Measurements from ENCODE around the gene NOL7.

NOL7 gene

DNA sequence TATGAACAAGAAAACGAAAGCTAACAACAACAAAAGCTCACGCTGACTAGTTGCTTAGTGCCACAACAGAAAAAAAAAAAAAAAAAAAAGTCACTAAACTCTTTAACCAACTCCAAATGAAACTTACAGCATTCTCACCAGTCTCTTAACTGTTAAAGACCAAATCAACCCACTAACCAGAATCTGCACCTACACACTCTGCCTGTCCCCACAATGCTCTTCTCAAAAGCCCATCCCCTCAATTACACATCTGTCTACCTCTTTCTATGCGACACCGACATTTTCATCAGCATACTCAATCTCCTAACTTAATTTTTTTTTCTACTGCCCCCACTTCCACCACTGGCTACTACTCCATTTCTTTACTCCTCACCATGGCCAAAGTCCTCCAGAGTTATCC is 34.3 kb downstream of the NOL7 start:
- peaks cover 5 to 9% of the 10 kb centered on the region in 2 experiments for H3K36me3 ChIP-seq (ENCODE audit: control insufficient read depth in 1 of 2, insufficient read depth in 2 of 2, low read length in 2 of 2)
- H3K9ac ChIP-seq (ENCODE audit: low read length), result no peak overlapping the region
- no peak overlapping the region for H4K8ac ChIP-seq (ENCODE audit: low read depth, low read length)
- H4K91ac ChIP-seq (ENCODE audit: low read depth, low read length), result no peak overlapping the region
- H3K79me2 ChIP-seq (ENCODE audit: control insufficient read depth, insufficient read depth, low read length, poor library complexity), result no peaks in the 10 kb centered on the region
- H4K12ac ChIP-seq (ENCODE audit: low read depth, low read length), result no peak overlapping the region
- DNase-seq, result no peak
- H2BK120ac ChIP-seq (ENCODE audit: insufficient read depth, low read length, poor library complexity), result no peak overlapping the region
- no peak overlapping the region for H3K14ac ChIP-seq (ENCODE audit: low read length)
- H3K4ac ChIP-seq (ENCODE audit: low read depth, low read length), result no peak overlapping the region
- no CpG with 5 or more reads among the region's 4 CpGs for WGBS (ENCODE audit: extremely low coverage, insufficient coverage, insufficient read length)
- no peaks in the 10 kb centered on the region for H3K79me1 ChIP-seq (ENCODE audit: low read length)
- H2AFZ ChIP-seq (ENCODE audit: insufficient read depth, low read length, poor library complexity), result no peak overlapping the region
- H2BK5ac ChIP-seq (ENCODE audit: low read depth, low read length, poor library complexity), result no peak overlapping the region
- no peak overlapping the region for H2BK12ac ChIP-seq (ENCODE audit: low read length)
- no peaks in the 10 kb centered on the region for H3K9me3 ChIP-seq (ENCODE audit: insufficient read depth, low read depth, low read length)
- H3K4me1 ChIP-seq (ENCODE audit: control insufficient read depth in 1 of 2, insufficient read depth in 2 of 2, low read length in 2 of 2), result no peaks in the 10 kb centered on the region
- no peak overlapping the region for H3K27ac ChIP-seq (ENCODE audit: low read depth, low read length)
- no peaks in the 10 kb centered on the region for H3K27me3 ChIP-seq (ENCODE audit: insufficient read depth, low read length)
- no peak overlapping the region for H3K23ac ChIP-seq (ENCODE audit: low read length)
- H2AK5ac ChIP-seq (ENCODE audit: low read length), result no peak overlapping the region
- no peak overlapping the region for H3K4me2 ChIP-seq (ENCODE audit: low read length)
- no peak overlapping the region for H3K4me3 ChIP-seq (ENCODE audit: low read depth, low read length)
- no peak overlapping the region for H3K18ac ChIP-seq (ENCODE audit: low read length)

DNA sequence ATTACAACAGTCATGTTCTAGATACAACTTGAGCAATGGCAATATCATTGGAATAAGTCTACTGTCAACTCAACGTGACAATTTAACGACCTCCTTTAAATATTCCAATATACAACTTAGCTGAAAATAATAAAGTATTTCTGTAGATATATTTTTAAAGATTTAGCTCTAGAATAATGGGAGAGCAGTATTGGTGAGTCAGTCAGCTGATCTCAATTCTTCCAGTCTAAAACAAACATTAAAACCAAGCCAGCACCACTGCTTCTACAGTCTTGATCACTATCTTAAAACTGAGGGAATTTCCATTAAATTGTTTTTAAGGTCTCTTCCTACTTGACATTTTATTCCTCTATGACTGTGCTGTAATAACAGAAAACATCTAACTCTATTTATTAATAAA is 38.2 kb downstream of the NOL7 start:
- no peak overlapping the region for H3K18ac ChIP-seq (ENCODE audit: low read length)
- no peak overlapping the region for H3K14ac ChIP-seq (ENCODE audit: low read length)
- H3K9me3 ChIP-seq (ENCODE audit: insufficient read depth, low read depth, low read length), result no peaks in the 10 kb centered on the region
- no peaks in the 10 kb centered on the region for H3K79me1 ChIP-seq (ENCODE audit: low read length)
- H4K91ac ChIP-seq (ENCODE audit: low read depth, low read length), result no peak overlapping the region
- no CpG with 5 or more reads among the region's 2 CpGs for WGBS (ENCODE audit: extremely low coverage, insufficient coverage, insufficient read length)
- H3K27me3 ChIP-seq (ENCODE audit: insufficient read depth, low read length), result no peaks in the 10 kb centered on the region
- peaks cover 0 to 2% of the 10 kb centered on the region in 2 experiments for H3K4me1 ChIP-seq (ENCODE audit: control insufficient read depth in 1 of 2, insufficient read depth in 2 of 2, low read length in 2 of 2)
- H3K4ac ChIP-seq (ENCODE audit: low read depth, low read length), result no peak overlapping the region
- H3K4me3 ChIP-seq (ENCODE audit: low read depth, low read length), result no peak overlapping the region
- no peak overlapping the region for H3K9ac ChIP-seq (ENCODE audit: low read length)
- no peak overlapping the region for H3K4me2 ChIP-seq (ENCODE audit: low read length)
- no peak overlapping the region for H3K23ac ChIP-seq (ENCODE audit: low read length)
- no peaks in the 10 kb centered on the region for H3K79me2 ChIP-seq (ENCODE audit: control insufficient read depth, insufficient read depth, low read length, poor library complexity)
- H2BK5ac ChIP-seq (ENCODE audit: low read depth, low read length, poor library complexity), result no peak overlapping the region
- H2BK12ac ChIP-seq (ENCODE audit: low read length), result no peak overlapping the region
- H4K12ac ChIP-seq (ENCODE audit: low read depth, low read length), result no peak overlapping the region
- H2AFZ ChIP-seq (ENCODE audit: insufficient read depth, low read length, poor library complexity), result no peak overlapping the region
- no peak overlapping the region for H2BK120ac ChIP-seq (ENCODE audit: insufficient read depth, low read length, poor library complexity)
- no peak overlapping the region for H2AK5ac ChIP-seq (ENCODE audit: low read length)
- no peak overlapping the region for H3K27ac ChIP-seq (ENCODE audit: low read depth, low read length)
- H3K36me3 ChIP-seq (ENCODE audit: control insufficient read depth in 1 of 2, insufficient read depth in 2 of 2, low read length in 2 of 2), result peaks cover 2 to 4% of the 10 kb centered on the region in 2 experiments
- DNase-seq, result no peak
- no peak overlapping the region for H4K8ac ChIP-seq (ENCODE audit: low read depth, low read length)

DNA sequence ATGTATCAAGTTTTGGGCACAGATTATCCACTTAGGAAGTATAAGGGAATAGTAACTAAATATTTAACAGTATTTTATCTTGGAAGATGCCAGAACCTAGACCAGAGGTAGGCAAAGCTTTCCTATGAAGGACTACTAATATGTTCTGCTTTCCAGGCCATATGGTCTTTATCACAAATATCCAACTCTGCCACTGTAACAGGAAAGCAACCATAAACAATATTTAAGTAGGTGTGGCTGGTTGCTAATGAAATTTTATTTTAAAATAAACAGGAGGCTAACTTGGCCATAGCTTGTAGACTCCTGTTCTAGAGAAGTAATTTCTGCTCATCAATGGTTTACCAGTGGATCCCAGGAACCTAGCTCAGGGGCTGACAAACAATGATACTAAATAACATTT is 39.4 kb downstream of the NOL7 start:
- Histone ChIP-seq H2BK5ac (ENCODE audit: low read depth, low read length, poor library complexity) (no peak overlapping the region), H3K18ac (ENCODE audit: low read length) (no peak overlapping the region), H3K14ac (ENCODE audit: low read length) (no peak overlapping the region), H4K91ac (ENCODE audit: low read depth, low read length) (no peak overlapping the region), H3K79me1 (ENCODE audit: low read length) (no peaks in the 10 kb centered on the region), H2BK12ac (ENCODE audit: low read length) (no peak overlapping the region), H3K36me3 (ENCODE audit: control insufficient read depth in 1 of 2, insufficient read depth in 2 of 2, low read length in 2 of 2) (peaks cover 2 to 4% of the 10 kb centered on the region in 2 experiments), H2BK120ac (ENCODE audit: insufficient read depth, low read length, poor library complexity) (no peak overlapping the region), H3K27me3 (ENCODE audit: insufficient read depth, low read length) (no peaks in the 10 kb centered on the region), H3K4me1 (ENCODE audit: control insufficient read depth in 1 of 2, insufficient read depth in 2 of 2, low read length in 2 of 2) (peaks cover 0 to 2% of the 10 kb centered on the region in 2 experiments), H3K4ac (ENCODE audit: low read depth, low read length) (no peak overlapping the region), H2AFZ (ENCODE audit: insufficient read depth, low read length, poor library complexity) (no peak overlapping the region), H3K9ac (ENCODE audit: low read length) (no peak overlapping the region), H3K27ac (ENCODE audit: low read depth, low read length) (no peak overlapping the region), H4K8ac (ENCODE audit: low read depth, low read length) (no peak overlapping the region), H3K4me3 (ENCODE audit: low read depth, low read length) (no peak overlapping the region), H3K4me2 (ENCODE audit: low read length) (no peak overlapping the region), H3K23ac (ENCODE audit: low read length) (no peak overlapping the region), H3K79me2 (ENCODE audit: control insufficient read depth, insufficient read depth, low read length, poor library complexity) (no peaks in the 10 kb centered on the region), H2AK5ac (ENCODE audit: low read length) (no peak overlapping the region), H3K9me3 (ENCODE audit: insufficient read depth, low read depth, low read length) (no peaks in the 10 kb centered on the region), H4K12ac (ENCODE audit: low read depth, low read length) (no peak overlapping the region)
- no peak for DNase-seq

DNA sequence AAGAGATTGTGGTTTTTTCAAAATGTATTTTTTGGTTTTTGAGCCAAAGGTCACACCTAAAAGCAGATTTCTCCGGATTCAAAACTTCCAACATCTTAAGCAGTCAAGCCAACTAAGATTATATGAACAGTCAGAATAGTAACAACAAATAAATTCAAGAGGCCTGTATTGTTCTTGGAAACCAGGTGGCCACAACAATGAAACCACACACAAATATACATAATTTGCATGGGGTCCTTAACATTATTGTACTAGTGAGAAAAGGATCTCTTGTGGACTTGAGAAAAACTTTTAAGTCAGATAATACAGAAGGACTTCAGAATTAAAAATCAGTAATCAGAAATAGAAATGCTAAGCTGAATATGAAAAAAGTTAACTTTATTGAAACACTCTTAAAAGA is 40.6 kb downstream of the NOL7 start:
- Histone ChIP-seq H3K18ac (ENCODE audit: low read length) (no peak overlapping the region), H3K4me1 (ENCODE audit: control insufficient read depth in 1 of 2, insufficient read depth in 2 of 2, low read length in 2 of 2) (peaks cover 0 to 2% of the 10 kb centered on the region in 2 experiments), H3K27me3 (ENCODE audit: insufficient read depth, low read length) (no peaks in the 10 kb centered on the region)

More for the DNA sequence above, 40.6 kb downstream of the NOL7 start:
- Histone ChIP-seq H3K14ac (ENCODE audit: low read length) (no peak overlapping the region), H4K91ac (ENCODE audit: low read depth, low read length) (no peak overlapping the region), H3K9me3 (ENCODE audit: insufficient read depth, low read depth, low read length) (no peaks in the 10 kb centered on the region), H4K8ac (ENCODE audit: low read depth, low read length) (no peak overlapping the region), H3K4me2 (ENCODE audit: low read length) (no peak overlapping the region), H2BK12ac (ENCODE audit: low read length) (no peak overlapping the region), H3K9ac (ENCODE audit: low read length) (no peak overlapping the region), H3K4ac (ENCODE audit: low read depth, low read length) (no peak overlapping the region), H3K23ac (ENCODE audit: low read length) (no peak overlapping the region), H2BK120ac (ENCODE audit: insufficient read depth, low read length, poor library complexity) (no peak overlapping the region), H3K4me3 (ENCODE audit: low read depth, low read length) (no peak overlapping the region), H2BK5ac (ENCODE audit: low read depth, low read length, poor library complexity) (no peak overlapping the region), H3K79me1 (ENCODE audit: low read length) (no peaks in the 10 kb centered on the region), H3K36me3 (ENCODE audit: control insufficient read depth in 1 of 2, insufficient read depth in 2 of 2, low read length in 2 of 2) (peaks cover under 1 to 2% of the 10 kb centered on the region in 2 experiments), H3K27ac (ENCODE audit: low read depth, low read length) (no peak overlapping the region), H3K79me2 (ENCODE audit: control insufficient read depth, insufficient read depth, low read length, poor library complexity) (peaks cover 2% of the 10 kb centered on the region), H2AK5ac (ENCODE audit: low read length) (no peak overlapping the region), H2AFZ (ENCODE audit: insufficient read depth, low read length, poor library complexity) (no peak overlapping the region), H4K12ac (ENCODE audit: low read depth, low read length) (no peak overlapping the region)
- DNase-seq, result no peak
- WGBS (ENCODE audit: extremely low coverage, insufficient coverage, insufficient read length), result no CpG with 5 or more reads among the region's 1 CpG

Data from trophoblast cell (in vitro differentiated cells and primary cell).